Epithelial cell of proximal tubule (primary cell): ENCODE data around the gene PDE4A. TPM values are rescaled to one million over a fixed set of nuclear protein-coding genes. Genes with fewer than 3 reads are reported as not detected.

ENCODE experiments used
- DNase-seq: peaks from one replicate; pipeline ENCODE4 v3.0.0-alpha.2; 2011; ENCODE audit warnings: low read depth
- H3K4me3 ChIP-seq: 2 replicates; pipeline ENCODE4 v1.5.1; 2011; ENCODE audit warnings: low read depth, mild to moderate bottlenecking, low read length
- total RNA-seq: library from RNA; depleted of rRNA; stranded (reverse); fragments of >200 nt; gene quantifications from 2 replicates; pipeline ENCODE4 v1.2.3, GENCODE V29; 2015
- TF ChIP-seq, protein P1 (sequence below): conservative IDR thresholded peaks from 2 replicates; pipeline ENCODE4 v1.5.1; 2012; ENCODE audit warnings: low read depth, mild to moderate bottlenecking, low read length

Gene PDE4A
- total RNA-seq, 1 donor from 2014 or later, result 0.40 TPM

- TF ChIP-seq, protein P1, sequence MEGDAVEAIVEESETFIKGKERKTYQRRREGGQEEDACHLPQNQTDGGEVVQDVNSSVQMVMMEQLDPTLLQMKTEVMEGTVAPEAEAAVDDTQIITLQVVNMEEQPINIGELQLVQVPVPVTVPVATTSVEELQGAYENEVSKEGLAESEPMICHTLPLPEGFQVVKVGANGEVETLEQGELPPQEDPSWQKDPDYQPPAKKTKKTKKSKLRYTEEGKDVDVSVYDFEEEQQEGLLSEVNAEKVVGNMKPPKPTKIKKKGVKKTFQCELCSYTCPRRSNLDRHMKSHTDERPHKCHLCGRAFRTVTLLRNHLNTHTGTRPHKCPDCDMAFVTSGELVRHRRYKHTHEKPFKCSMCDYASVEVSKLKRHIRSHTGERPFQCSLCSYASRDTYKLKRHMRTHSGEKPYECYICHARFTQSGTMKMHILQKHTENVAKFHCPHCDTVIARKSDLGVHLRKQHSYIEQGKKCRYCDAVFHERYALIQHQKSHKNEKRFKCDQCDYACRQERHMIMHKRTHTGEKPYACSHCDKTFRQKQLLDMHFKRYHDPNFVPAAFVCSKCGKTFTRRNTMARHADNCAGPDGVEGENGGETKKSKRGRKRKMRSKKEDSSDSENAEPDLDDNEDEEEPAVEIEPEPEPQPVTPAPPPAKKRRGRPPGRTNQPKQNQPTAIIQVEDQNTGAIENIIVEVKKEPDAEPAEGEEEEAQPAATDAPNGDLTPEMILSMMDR, result no peak
- no peak for DNase-seq
- H3K4me3 ChIP-seq, result no peak overlapping the region
Measured at GRCh38 chr19:10442698-10443097, 22.4 kb downstream of the PDE4A start.

- H3K4me3 ChIP-seq, result no peak overlapping the region
- TF ChIP-seq, protein P1, result no peak
- no peak for DNase-seq
Measured at GRCh38 chr19:10449037-10449436, 28.7 kb downstream of the PDE4A start.

- TF ChIP-seq, protein P1, result no peak
- DNase-seq, result no peak
- H3K4me3 ChIP-seq, result no peak overlapping the region
Measured at GRCh38 chr19:10450191-10450852, 30.0 kb downstream of the PDE4A start.

- no peak overlapping the region for H3K4me3 ChIP-seq
- TF ChIP-seq, protein P1, result no peak
- DNase-seq, result no peak
Measured at GRCh38 chr19:10450853-10451609, 30.7 kb downstream of the PDE4A start.

DNA sequence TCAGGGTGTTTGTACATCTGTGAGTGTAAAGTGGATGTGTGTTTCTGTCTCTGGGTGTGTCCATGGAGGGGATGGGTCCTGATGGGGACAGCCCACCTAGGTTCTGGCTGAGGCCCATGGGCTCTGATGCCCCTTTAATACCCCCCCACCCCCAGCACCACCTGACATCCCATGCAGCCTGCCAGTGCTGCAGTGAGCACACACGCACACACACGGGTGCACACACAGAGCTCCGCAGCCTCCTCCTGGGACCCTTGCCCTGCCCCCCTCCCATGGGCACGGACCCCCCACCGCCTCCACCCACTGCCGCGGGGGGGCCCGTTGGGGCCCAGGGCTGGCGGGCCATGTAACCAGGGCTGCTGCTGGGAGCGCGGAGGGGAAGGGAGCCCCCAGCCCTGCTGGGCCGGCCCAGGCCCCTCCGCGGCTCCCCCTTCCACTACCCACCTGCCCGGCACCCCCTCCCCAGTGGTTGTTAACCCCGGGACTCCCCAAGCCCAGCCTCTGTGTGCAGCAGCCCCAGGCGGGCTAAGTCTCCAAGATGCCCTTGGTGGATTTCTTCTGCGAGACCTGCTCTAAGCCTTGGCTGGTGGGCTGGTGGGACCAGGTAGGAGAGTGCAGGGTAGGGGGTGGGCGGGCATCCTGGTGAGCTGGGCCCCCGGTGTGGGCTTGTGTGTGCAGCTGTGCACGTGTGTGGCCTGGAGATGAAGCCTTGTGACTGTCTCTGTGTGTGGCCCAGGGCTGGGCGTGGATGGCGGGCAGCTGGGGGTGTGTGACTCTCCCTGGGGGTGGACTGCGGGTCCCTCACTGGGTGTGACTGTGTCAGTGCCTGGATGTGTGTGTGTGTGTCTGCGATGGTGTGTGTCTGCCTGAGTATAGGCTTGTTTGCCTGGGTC, 32.6 kb downstream of the PDE4A start:
- TF ChIP-seq, protein P1, result no peak
- H3K4me3 ChIP-seq, result no peak overlapping the region
- DNase-seq, result no peak

DNA sequence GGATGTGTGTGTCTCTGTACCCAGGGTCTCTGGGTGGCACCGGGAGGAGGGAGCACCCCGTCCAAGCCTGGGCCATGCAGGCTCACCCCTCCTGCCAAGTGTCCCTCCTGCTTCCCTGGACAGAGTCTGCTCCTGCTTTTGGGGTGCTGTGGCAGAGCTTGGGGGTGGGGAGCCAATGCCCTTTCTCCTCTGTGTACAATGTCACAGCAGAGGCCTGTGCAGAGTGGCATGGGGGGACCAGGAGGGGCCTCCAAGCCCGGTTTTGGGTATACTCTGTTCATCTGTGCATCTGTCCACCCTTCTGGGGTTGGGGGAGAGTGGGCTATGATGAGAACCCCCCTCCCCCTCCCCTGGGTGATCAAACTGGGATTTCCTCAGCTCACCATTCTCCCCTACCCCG, 33.5 kb downstream of the PDE4A start:
- TF ChIP-seq, protein P1, result no peak
- H3K4me3 ChIP-seq, result no peak overlapping the region
- no peak for DNase-seq
